NT2/D1 (cell line): ENCODE measurements around the gene MAMSTR.
A peak's percentile ranks its signal among the peaks of the same experiment; 100 is the strongest.
"Not testable (repeated sequence)": the region's sequence is repeated elsewhere in the genome, so short reads cannot be mapped to it uniquely, and the experiment has no call there.

Experiments used
- DNase-seq: peaks from one replicate; pipeline ENCODE4 v3.0.0-alpha.2; 2011; ENCODE audit warnings: low read depth, low spot score
- H3K27me3 ChIP-seq: 2 replicates; pipeline ENCODE4 v1.6.0; 2011; ENCODE audit warnings: mild to moderate bottlenecking; ENCODE audit not compliant: insufficient read length, insufficient read depth
- H3K36me3 ChIP-seq: 2 replicates; pipeline ENCODE4 v1.6.1; 2011; ENCODE audit warnings: mild to moderate bottlenecking, low read length, mixed read lengths; ENCODE audit not compliant: insufficient read depth, insufficient read length
- H3K4me1 ChIP-seq: 2 replicates; pipeline ENCODE4 v1.5.1; 2011; ENCODE audit not compliant: insufficient read depth, insufficient read length
- H3K4me3 ChIP-seq: 2 replicates; pipeline ENCODE4 v1.5.1; 2011; ENCODE audit warnings: low read depth; ENCODE audit not compliant: insufficient read length
- H3K9ac ChIP-seq: 2 replicates; pipeline ENCODE4 v1.6.0; 2011; ENCODE audit warnings: low read depth; ENCODE audit not compliant: insufficient read length
- H3K9me3 ChIP-seq: 2 replicates; pipeline ENCODE4 v1.5.1; 2011; ENCODE audit warnings: mild to moderate bottlenecking, low read length; ENCODE audit not compliant: insufficient read depth
- SUZ12 ChIP-seq: IDR thresholded peaks from 2 replicates; pipeline ENCODE4 v1.6.1; 2011; ENCODE audit not compliant: insufficient read length, insufficient read depth; ENCODE audit errors: extremely low read depth
- YY1 ChIP-seq: IDR thresholded peaks from 2 replicates; pipeline ENCODE4 v1.6.1; 2011; ENCODE audit not compliant: insufficient read length, insufficient read depth
- ZNF274 ChIP-seq: IDR thresholded peaks from 2 replicates; pipeline ENCODE4 v1.6.1; 2011; ENCODE audit warnings: mild to moderate bottlenecking, low read depth, low read length

The MAMSTR gene

DNA sequence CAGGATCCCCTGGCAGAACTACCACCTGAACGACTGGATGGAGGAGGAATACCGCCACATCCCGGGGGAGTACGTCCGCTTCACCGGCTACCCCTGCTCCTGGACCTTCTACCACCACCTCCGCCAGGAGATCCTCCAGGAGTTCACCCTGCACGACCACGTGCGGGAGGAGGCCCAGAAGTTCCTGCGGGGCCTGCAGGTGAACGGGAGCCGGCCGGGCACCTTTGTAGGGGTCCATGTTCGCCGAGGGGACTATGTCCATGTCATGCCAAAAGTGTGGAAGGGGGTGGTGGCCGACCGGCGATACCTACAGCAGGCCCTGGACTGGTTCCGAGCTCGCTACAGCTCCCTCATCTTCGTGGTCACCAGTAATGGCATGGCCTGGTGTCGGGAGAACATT lies 16.2 kb downstream of the MAMSTR start:
- no peak overlapping the region for H3K4me3 ChIP-seq
- H3K4me1 ChIP-seq = no peaks in the 10 kb centered on the region
- H3K27me3 ChIP-seq = no peaks in the 10 kb centered on the region
- TF ChIP-seq YY1 = no peak
- no peak for TF ChIP-seq SUZ12
- TF ChIP-seq ZNF274 = no peak
- no peaks in the 10 kb centered on the region for H3K36me3 ChIP-seq
- no peak for DNase-seq
- no peak overlapping the region for H3K9ac ChIP-seq
- H3K9me3 ChIP-seq = no peaks in the 10 kb centered on the region

DNA sequence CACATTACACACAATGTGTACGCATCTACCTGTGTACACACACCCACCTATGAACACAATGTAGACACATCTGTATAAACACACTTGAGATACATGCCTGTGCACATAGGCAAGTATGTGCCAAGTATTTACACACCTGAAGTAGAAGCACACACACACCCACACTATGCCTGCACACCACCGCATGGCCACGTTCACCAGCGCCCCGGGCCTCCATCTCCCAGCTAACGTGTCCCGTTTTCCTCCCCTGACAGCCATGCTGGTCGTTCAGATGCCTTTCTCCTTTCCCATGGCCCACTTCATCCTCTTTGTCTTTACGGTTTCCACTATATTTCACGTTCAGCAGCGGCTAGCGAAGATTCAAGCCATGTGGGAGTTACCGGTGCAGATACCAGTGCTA lies 16.8 kb downstream of the MAMSTR start:
- H3K9ac ChIP-seq = no peak overlapping the region
- H3K36me3 ChIP-seq = no peaks in the 10 kb centered on the region
- no peaks in the 10 kb centered on the region for H3K27me3 ChIP-seq
- H3K4me1 ChIP-seq = no peaks in the 10 kb centered on the region
- DNase-seq = no peak
- no peaks in the 10 kb centered on the region for H3K9me3 ChIP-seq
- no peak for TF ChIP-seq ZNF274
- no peak for TF ChIP-seq SUZ12
- TF ChIP-seq YY1 = no peak
- H3K4me3 ChIP-seq = no peak overlapping the region

DNA sequence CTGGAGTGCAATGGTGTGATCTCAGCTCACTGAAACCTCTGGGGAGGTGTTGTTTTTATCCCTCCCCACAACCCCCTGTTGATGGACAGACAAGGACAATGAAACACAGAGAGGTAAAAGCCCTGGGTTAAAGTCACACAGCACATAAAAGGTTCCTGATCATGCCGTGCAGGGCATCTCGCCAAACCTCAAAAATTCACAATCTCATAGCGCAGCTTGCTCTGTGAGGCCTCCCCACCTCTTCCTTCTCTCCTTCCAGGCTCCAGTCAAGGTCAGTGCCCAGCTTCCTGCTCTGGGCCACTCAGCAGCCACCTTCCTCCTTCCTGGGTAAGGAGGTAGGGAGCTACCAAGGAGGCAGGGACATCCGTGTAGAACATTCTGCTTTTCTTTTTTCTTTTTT lies 21.5 kb downstream of the MAMSTR start:
- no peaks in the 10 kb centered on the region for H3K9me3 ChIP-seq
- no peak overlapping the region for H3K9ac ChIP-seq
- DNase-seq = no peak
- TF ChIP-seq SUZ12 (no peak), ZNF274 (no peak), YY1 (no peak)
- no peak overlapping the region for H3K4me3 ChIP-seq
- peaks cover 5% of the 10 kb centered on the region for H3K4me1 ChIP-seq
- H3K27me3 ChIP-seq = no peaks in the 10 kb centered on the region
- no peaks in the 10 kb centered on the region for H3K36me3 ChIP-seq

DNA sequence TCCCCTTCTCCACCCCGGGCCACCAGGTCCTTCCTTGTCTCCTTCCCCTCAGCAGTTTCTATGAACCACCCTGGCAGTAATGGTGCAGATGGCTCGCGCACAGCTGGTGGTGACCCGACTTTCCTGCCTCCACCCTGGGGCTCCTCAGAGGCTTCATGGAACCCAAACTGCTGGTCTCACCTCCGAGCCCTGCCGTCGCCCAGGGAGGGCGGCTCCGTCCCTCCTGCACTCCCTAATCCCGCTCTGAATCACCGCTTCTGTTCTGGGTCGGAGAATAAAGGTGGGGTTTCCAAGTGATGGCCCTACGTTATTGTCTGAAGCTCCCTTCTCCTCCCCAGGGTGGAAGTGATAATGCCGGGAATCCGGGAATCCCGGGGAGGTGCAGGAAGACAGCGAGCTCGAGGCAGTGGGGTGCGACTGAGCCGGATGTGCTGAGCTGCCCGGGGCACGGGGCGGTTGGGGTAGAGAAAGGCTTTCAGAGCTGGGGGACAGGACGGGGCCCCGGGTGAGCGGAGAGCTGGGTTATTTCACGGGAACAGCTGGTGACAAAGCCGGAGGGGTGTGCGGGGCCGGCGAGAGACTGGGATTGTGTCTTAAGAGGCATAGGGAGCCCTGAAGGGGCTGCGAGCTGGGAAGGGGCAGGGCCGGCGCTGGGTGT lies 23.0 kb downstream of the MAMSTR start:
- peak overlapping the region; percentile 76 for H3K9ac ChIP-seq
- H3K4me3 ChIP-seq = peak overlapping the region; percentile 71
- DNase-seq = no peak
- H3K36me3 ChIP-seq = no peaks in the 10 kb centered on the region
- peaks cover 5% of the 10 kb centered on the region for H3K4me1 ChIP-seq
- no peak for TF ChIP-seq ZNF274
- TF ChIP-seq YY1 = no peak
- no peak for TF ChIP-seq SUZ12
- H3K9me3 ChIP-seq = no peaks in the 10 kb centered on the region
- no peaks in the 10 kb centered on the region for H3K27me3 ChIP-seq

DNA sequence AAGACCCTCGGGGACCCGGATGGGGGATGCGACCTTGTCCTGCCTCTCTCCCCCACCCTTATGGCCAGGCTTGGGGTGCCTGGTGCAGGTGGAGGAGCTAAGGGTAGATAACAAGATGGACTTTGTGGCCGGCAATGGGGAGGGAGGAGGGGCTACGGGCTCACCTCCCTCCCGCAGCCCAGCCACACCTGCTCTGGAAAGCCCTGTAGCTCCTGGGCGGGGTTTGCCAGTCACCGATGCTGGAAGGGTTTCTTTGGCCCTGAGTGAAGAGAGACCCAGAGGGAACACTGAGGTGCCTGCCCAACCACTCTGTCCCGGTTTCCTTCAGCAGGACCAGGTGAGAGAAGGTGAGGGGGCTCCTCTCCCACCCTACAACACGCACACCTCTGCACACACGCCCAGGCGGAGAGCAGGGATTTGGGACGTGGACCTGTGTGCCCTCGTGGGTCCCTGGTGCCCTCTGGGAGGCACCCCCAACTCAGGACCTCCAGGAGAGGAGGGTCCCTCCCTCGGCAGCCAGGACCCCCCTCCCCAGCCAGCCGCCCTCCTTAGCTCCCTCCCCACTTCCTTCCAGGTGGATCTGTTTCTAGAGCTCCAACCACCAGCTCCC lies 23.7 kb downstream of the MAMSTR start, which contains the start of gene FUT2:
TSS of gene FUT2 (plus strand) at position 229 of the 610 bp plus-strand sequence. CDS start 6,986 bp downstream, outside the sequence.
- no peak for TF ChIP-seq YY1
- TF ChIP-seq SUZ12 = no peak
- TF ChIP-seq ZNF274 = no peak
- DNase-seq = no peak
- no peaks in the 10 kb centered on the region for H3K36me3 ChIP-seq
- peaks cover 5% of the 10 kb centered on the region for H3K4me1 ChIP-seq
- H3K4me3 ChIP-seq = peak within 1 kb of the TSS; percentile 71
- H3K27me3 ChIP-seq = no peaks in the 10 kb centered on the region
- no peaks in the 10 kb centered on the region for H3K9me3 ChIP-seq
- peak within 1 kb of the TSS; percentile 76 for H3K9ac ChIP-seq

DNA sequence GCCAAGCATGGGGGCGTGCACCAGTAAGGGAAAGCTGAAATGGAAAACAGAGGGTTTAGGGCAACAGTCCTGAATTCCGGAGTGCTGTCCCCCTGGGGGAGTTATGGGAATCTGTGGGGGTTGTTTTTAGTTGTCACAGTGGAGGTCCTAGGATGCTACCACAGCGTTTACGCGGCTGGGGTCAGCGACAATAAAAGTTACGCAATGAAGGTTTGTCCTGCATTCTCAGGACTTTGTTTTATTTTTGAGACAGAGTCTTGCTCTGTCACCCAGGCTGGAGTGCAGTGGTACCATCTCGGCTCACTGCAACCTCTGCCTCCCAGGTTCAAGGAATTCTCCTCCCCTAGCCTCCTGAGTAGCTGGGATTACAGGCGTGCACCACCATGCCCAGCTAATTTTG lies 25.9 kb downstream of the MAMSTR start:
- not testable (repeated sequence) for DNase-seq, H3K9ac ChIP-seq, H3K27me3 ChIP-seq, H3K36me3 ChIP-seq, H3K4me1 ChIP-seq, H3K4me3 ChIP-seq, H3K9me3 ChIP-seq

DNA sequence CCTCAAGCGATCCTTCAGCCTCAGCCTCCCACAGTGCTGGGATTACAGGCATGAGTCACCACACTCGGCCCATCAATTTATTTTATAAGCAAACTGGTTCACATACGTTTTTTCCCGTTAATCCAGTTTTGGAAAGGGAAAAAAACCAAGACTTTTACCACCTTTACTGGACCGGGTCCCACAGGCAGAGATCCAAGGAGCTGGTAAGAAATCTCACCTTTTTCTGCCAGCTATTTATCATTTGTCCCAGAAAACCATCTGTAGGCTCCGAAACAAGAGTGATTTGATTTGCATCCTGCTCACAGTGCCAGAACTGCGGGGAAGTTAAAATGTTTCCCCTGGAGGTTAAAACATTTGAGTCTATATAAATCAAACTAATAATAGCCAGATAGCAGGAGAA lies 30.1 kb downstream of the MAMSTR start:
- DNase-seq = no peak
- TF ChIP-seq SUZ12 (no peak), YY1 (no peak)
- Histone ChIP-seq H3K4me1 (peaks cover 2% of the 10 kb centered on the region), H3K9ac (no peak overlapping the region), H3K4me3 (no peak overlapping the region), H3K9me3 (no peaks in the 10 kb centered on the region), H3K27me3 (no peaks in the 10 kb centered on the region), H3K36me3 (no peaks in the 10 kb centered on the region)

DNA sequence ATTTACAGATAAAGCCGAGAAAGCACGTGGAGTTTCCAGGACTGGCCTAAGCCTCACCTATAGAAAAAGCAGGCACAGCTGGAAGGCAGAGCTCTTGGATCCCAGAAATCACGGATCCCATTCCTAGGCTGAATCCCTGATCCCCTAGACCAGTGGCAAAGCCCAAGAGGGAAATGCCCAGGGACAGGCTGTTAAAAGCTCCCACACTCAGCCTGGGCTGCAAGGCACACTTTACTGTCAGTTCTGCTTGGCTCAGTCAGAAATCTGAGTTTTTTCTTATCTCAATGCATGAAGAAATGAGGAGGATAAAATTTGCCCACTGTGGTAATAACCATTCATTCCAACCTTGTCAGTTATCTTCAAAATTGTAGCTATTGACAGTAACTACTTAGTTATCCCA lies 31.7 kb downstream of the MAMSTR start:
- TF ChIP-seq YY1 = no peak
- TF ChIP-seq ZNF274 = no peak
- TF ChIP-seq SUZ12 = no peak
- no peak overlapping the region for H3K4me3 ChIP-seq

DNA sequence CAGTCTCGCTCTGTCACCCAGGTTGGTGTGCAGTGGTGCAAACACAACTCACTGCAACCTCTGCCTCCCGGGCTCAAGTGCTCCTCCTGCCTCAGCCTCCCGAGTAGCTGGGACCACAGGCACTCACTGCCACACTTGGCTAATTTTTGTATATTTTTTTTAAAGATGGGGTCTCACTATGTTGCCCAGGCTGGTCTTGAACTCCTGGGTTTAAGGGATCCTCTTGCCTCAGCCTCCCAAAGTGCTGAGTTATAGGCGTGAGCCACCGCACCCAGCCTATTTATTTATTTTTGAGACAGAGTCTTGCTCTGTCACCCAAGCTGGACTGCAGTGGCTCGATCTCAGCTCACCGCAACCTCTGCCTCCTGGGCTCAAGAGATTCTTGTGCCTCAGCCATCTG lies 32.9 kb downstream of the MAMSTR start:
- not testable (repeated sequence) for H3K4me1 ChIP-seq, H3K9me3 ChIP-seq, H3K4me3 ChIP-seq, H3K9ac ChIP-seq, DNase-seq, H3K36me3 ChIP-seq, H3K27me3 ChIP-seq

More for the DNA sequence above, 31.7 kb downstream of the MAMSTR start:
- no peak for DNase-seq
- Histone ChIP-seq H3K36me3 (no peaks in the 10 kb centered on the region), H3K27me3 (no peaks in the 10 kb centered on the region), H3K9me3 (no peaks in the 10 kb centered on the region), H3K4me1 (peaks cover 4% of the 10 kb centered on the region), H3K9ac (no peak overlapping the region)
